Stimulated activated CD4-positive, alpha-beta T cell treated with anti-CD3 and anti-CD28 coated beads, Interleukin-1b, Interleukin-23, amount 100 ng/mL, for 4 hours (primary cell): Measurements from ENCODE around the gene BRAT1.
"Not testable (repeated sequence)": the region's sequence is repeated elsewhere in the genome, so short reads cannot be mapped to it uniquely, and the experiment has no call there.

Source experiments
- DNase-seq, 2 donors: peaks; one replicate each; pipeline ENCODE4 v3.0.0-alpha.2; 2020; ENCODE audit warnings: low read depth in 2 of 2

BRAT1 gene

GRCh38 chr7:2535872-2536627, 19.3 kb downstream of the BRAT1 start:
- not testable (repeated sequence) for DNase-seq

GRCh38 chr7:2534214-2534613, 21.1 kb downstream of the BRAT1 start:
- not testable (repeated sequence) for DNase-seq

- DNase-seq: not testable (repeated sequence)
Measured at GRCh38 chr7:2533566-2533965, 21.8 kb downstream of the BRAT1 start.

GRCh38 chr7:2532816-2533215, 22.5 kb downstream of the BRAT1 start:
- DNase-seq: not testable (repeated sequence)

GRCh38 chr7:2532199-2532772, 23.0 kb downstream of the BRAT1 start:
- DNase-seq: not testable (repeated sequence)

GRCh38 chr7:2531796-2532110, 23.6 kb downstream of the BRAT1 start:
- not testable (repeated sequence) for DNase-seq

GRCh38 chr7:2530994-2531795, 24.1 kb downstream of the BRAT1 start:
- DNase-seq: not testable (repeated sequence)

- peak; percentile 54 to 59 for DNase-seq
Measured at GRCh38 chr7:2530071-2530987, 25.0 kb downstream of the BRAT1 start.

- DNase-seq: no peak
Measured at GRCh38 chr7:2529161-2530070, 25.9 kb downstream of the BRAT1 start.

- no peak for DNase-seq
Measured at GRCh38 chr7:2528481-2529095, 26.7 kb downstream of the BRAT1 start.

- peak in 1 of 2 donors; percentile 52 for DNase-seq
Measured at GRCh38 chr7:2527505-2528467, 27.5 kb downstream of the BRAT1 start.

GRCh38 chr7:2526659-2527504, 28.4 kb downstream of the BRAT1 start:
- no peak for DNase-seq

GRCh38 chr7:2525658-2526630, 29.4 kb downstream of the BRAT1 start:
- DNase-seq: no peak

GRCh38 chr7:2524808-2525657, 30.3 kb downstream of the BRAT1 start:
- DNase-seq: no peak

GRCh38 chr7:2523941-2524807, 31.1 kb downstream of the BRAT1 start:
- no peak for DNase-seq
